Ishikawa (cell line): ENCODE data around the gene TBC1D2.

ENCODE experiments used
- CEBPB ChIP-seq: IDR thresholded peaks from 2 replicates; pipeline ENCODE4 v1.6.1; 2012
- CREB1 ChIP-seq: IDR thresholded peaks from 2 replicates; pipeline ENCODE4 v1.6.1; 2012; ENCODE audit warnings: low read depth
- EP300 ChIP-seq: IDR thresholded peaks from 2 replicates; pipeline ENCODE4 v1.6.1; 2012; ENCODE audit warnings: borderline replicate concordance
- FOXM1 ChIP-seq: IDR thresholded peaks from 2 replicates; pipeline ENCODE4 v1.6.1; 2012; ENCODE audit warnings: low read depth, borderline replicate concordance
- MAX ChIP-seq: IDR thresholded peaks from 2 replicates; pipeline ENCODE4 v1.6.1; 2012
- RAD21 ChIP-seq: IDR thresholded peaks from 2 replicates; pipeline ENCODE4 v1.6.1; 2012; ENCODE audit warnings: low read depth
- TAF1 ChIP-seq: IDR thresholded peaks from 2 replicates; pipeline ENCODE4 v1.6.1; 2012; ENCODE audit warnings: low read depth, mild to moderate bottlenecking
- TCF12 ChIP-seq: IDR thresholded peaks from 2 replicates; pipeline ENCODE4 v1.6.1; 2012; ENCODE audit warnings: low read depth
- YY1 ChIP-seq: IDR thresholded peaks from 2 replicates; pipeline ENCODE4 v1.6.1; 2012; ENCODE audit warnings: low read depth
- ZBTB7A ChIP-seq: IDR thresholded peaks from 2 replicates; pipeline ENCODE4 v1.6.1; 2012; ENCODE audit warnings: low read depth
- TF ChIP-seq, protein P1 (sequence below): IDR thresholded peaks from 2 replicates; pipeline ENCODE4 v1.6.1; 2012

- TF ChIP-seq EP300: no peak
- no peak for TF ChIP-seq FOXM1
- TF ChIP-seq MAX: no peak
- TF ChIP-seq RAD21: no peak
- no peak for TF ChIP-seq CEBPB
- TF ChIP-seq YY1: no peak
- TF ChIP-seq, protein P1, sequence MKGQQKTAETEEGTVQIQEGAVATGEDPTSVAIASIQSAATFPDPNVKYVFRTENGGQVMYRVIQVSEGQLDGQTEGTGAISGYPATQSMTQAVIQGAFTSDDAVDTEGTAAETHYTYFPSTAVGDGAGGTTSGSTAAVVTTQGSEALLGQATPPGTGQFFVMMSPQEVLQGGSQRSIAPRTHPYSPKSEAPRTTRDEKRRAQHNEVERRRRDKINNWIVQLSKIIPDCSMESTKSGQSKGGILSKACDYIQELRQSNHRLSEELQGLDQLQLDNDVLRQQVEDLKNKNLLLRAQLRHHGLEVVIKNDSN: no peak
- TF ChIP-seq TCF12: no peak
- TF ChIP-seq TAF1: no peak
- TF ChIP-seq CREB1: no peak
- TF ChIP-seq ZBTB7A: no peak
These were observed 36.4 kb upstream of the TBC1D2 start for GRCh38 chr9:98291820-98292219.
